Measurements from ENCODE around the gene CCDC167. TPM values are rescaled to one million over a fixed set of nuclear protein-coding genes. Genes with fewer than 3 reads are reported as not detected.

CCDC167 gene
- total RNA-seq (2021; fragmentation: NEBNext Ultra II Directional; extraction: Animal tissue kit (Norgen Biotek cat#: 25700)) (11.0 TPM in 2 replicates), polyA plus RNA-seq (2011; rRNA removed) (20.6 and 26.5 TPM in 2 replicates), polyA minus RNA-seq (2011; rRNA and poly(A)+ RNA removed) (4.4 and 4.8 TPM in 2 replicates)
- polyA plus RNA-seq (2011; cell fraction: cytosol; rRNA removed), result 28.8 TPM
- 13.9 TPM for polyA plus RNA-seq (2011; cell fraction: nucleus; rRNA removed)
- polyA plus RNA-seq (2012, experiment 1 of 2), result 15.0 to 25.7 TPM (median 18.5 TPM) in 4 replicates
- 41.9 TPM for polyA plus RNA-seq (2012, experiment 2 of 2)
- polyA plus RNA-seq (2013, experiment 1 of 2), result 30.8 TPM
- 29.4 TPM for polyA plus RNA-seq (2013, experiment 2 of 2)
- not detected for polyA minus RNA-seq (2011; cell fraction: cytosol; rRNA and poly(A)+ RNA removed)
- 4.6 TPM for polyA minus RNA-seq (2011; cell fraction: nucleus; rRNA and poly(A)+ RNA removed)
- long read RNA-seq, experiment 1, partial matches to known transcripts, result 1 of 5 reads
- long read RNA-seq, experiment 1, other reads (novel, unspliced or antisense), result 0 of 5 reads
- long read RNA-seq, experiment 2, result 0 reads

DNA sequence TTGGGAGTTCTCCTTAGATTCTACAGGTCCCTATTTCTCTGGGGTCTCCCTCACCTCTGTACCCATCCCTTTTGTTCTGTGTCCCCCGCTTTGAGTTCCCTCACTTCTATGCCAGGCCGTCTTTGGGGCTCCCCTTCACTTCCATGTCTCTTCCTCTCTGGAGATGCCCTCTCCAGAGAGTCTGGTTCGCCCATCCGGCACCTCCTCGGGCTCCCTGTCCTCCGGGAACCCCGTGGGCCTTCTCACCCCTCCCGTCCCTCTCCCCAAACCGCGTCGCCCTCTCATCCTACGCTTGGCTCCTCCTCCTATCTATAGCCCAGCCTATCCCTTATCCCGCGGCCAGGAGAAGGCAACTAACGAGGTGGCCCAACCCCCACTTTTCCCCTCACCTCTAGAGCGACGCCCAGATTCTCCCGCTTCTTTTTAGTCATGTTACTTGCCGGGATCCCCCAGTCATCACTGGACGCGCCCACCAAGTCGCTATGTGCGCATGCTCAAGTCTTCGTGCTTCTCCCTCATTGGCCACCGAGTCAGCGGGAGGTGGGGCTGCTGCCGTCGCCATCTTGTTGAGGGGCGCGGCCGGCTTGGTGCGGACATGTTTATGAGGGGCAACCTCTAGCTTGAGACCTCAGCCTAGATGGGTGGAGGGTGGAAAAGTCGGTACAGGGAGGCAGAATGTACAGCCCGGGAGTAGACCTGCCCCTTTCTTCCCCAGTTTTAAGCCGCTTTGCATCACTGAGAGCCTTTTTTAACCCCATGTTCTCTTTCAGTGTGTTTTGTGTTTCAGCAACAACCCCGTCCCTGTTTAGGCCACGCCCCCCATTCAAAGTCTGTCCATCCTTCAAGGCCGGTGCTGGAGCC, at the start of gene CCDC167:
Gene CCDC167 (minus strand): TSS at position 461 of the 861 bp plus-strand sequence. CDS start 30 bp downstream, at position 431.
- Histone ChIP-seq H2BK12ac (ENCODE audit: low read depth, low read length) (peak within 1 kb of the TSS; percentile 98), H3K18ac (ENCODE audit: extremely low read depth, low read length) (peak within 1 kb of the TSS; percentile 98), H3K27me3 (replicated peaks in 1 of 4; ENCODE audit: control insufficient read depth in 3 of 4, extremely low read depth in 1 of 4, insufficient read depth in 3 of 4, low read length in 3 of 4) (peaks cover 0 to 8% (median 5%) of the 10 kb centered on the region in 4 experiments; a peak in 4 of 7 replicates), H2BK5ac (ENCODE audit: low read depth, low read length) (peak within 1 kb of the TSS; percentile 99), H4K8ac (ENCODE audit: extremely low read depth, insufficient read depth, low read length) (peak within 1 kb of the TSS; percentile 93; the same call in 1 of the 2 replicates), H2BK120ac (replicated peaks; ENCODE audit: low read depth, low read length) (no peak within 1 kb of the TSS), H4K5ac (ENCODE audit: insufficient read length, low read depth, low read length) (peak within 1 kb of the TSS; percentile 58), H3K4me2 (ENCODE audit: insufficient read depth in 1 of 2, low read depth in 2 of 2, low read length in 2 of 2) (peak within 1 kb of the TSS; percentile 65 to 93), H3K36me3 (ENCODE audit: control insufficient read depth in 2 of 4, insufficient read depth in 4 of 4, low read length in 3 of 4) (no peaks in the 10 kb centered on the region), H3K23ac (ENCODE audit: insufficient read length) (no peak within 1 kb of the TSS), H2BK15ac (ENCODE audit: low read length) (no peak within 1 kb of the TSS; the same call in 1 of the 2 replicates), H3K4me1 (replicated peaks in 1 of 4; ENCODE audit: control insufficient read depth in 3 of 4, insufficient read depth in 4 of 4, low read length in 3 of 4) (peaks cover 0 to 5% (median 3%) of the 10 kb centered on the region in 4 experiments; a peak in 4 of 7 replicates), H3K79me1 (ENCODE audit: low read depth, low read length) (no peaks in the 10 kb centered on the region), H2AFZ (ENCODE audit: low read length) (peak within 1 kb of the TSS; percentile 99), H3K4me3 (ENCODE audit: extremely low read depth in 1 of 4, insufficient read depth in 2 of 4, low read depth in 3 of 4, low read length in 4 of 4) (peak within 1 kb of the TSS; percentile 56 to 69 (median 63)), H4K91ac (replicated peaks; ENCODE audit: insufficient read length, low read length) (peak within 1 kb of the TSS; percentile 75), H3K23me2 (ENCODE audit: low read depth, low read length) (peaks cover 4% of the 10 kb centered on the region), H3K56ac (replicated peaks; ENCODE audit: insufficient read length, low read depth, low read length) (peak within 1 kb of the TSS; percentile 34), H3K4ac (replicated peaks; ENCODE audit: insufficient read length, low read depth, low read length) (peak within 1 kb of the TSS; percentile 40), H3K9me3 (ENCODE audit: insufficient read depth in 2 of 2, low read depth in 1 of 2, low read length in 1 of 2) (no peaks in the 10 kb centered on the region), H3K79me2 (ENCODE audit: control insufficient read depth in 1 of 2, insufficient read depth in 2 of 2, low read length in 2 of 2) (no peaks in the 10 kb centered on the region), H3K14ac (ENCODE audit: insufficient read length) (no peak within 1 kb of the TSS), H2AK5ac (ENCODE audit: low read depth, low read length) (0 out of 2 replicates have a peak within 1 kb of the TSS, but pooled peaks have one; percentile 70), H4K20me1 (replicated peaks in 1 of 2; ENCODE audit: control insufficient read depth in 1 of 2, insufficient read depth in 2 of 2, low read length in 2 of 2) (no peaks in the 10 kb centered on the region), H2BK20ac (ENCODE audit: low read length) (peak within 1 kb of the TSS; percentile 87; the same call in 1 of the 2 replicates), H3K27ac (ENCODE audit: low read depth, low read length) (peak within 1 kb of the TSS; percentile 92), H3K9ac (replicated peaks in 1 of 4; ENCODE audit: extremely low read depth in 1 of 4, low read depth in 3 of 4, low read length in 3 of 4) (peak within 1 kb of the TSS in 3 of 4 experiments; percentile 72 to 92 (median 73); a peak in 6 of 7 replicates)
- DNase-seq (ENCODE audit: low read depth in 1 of 2, low spot score in 2 of 2), result peak; percentile 98 to 99
- CTCF ChIA-PET (ENCODE audit: partially characterized antibody), result interaction anchor here (0.6 to 8.0 kb wide), 7 partner anchors 12 to 1001 kb away, joined by 3 to 52 read pairs (median 3); no protein-coding TSS in a partner anchor
- FAIRE-seq, result peak; percentile 66
- WGBS, 2 experiments (ENCODE audit: extremely low coverage in 1 of 2, insufficient coverage in 1 of 2, insufficient read length in 1 of 2, insufficient replicate concordance in 2 of 2, low coverage in 1 of 2, low lambda C conversion rate in 2 of 2, missing lambda C conversion rate in 1 of 2), result 2% methylated on average over 38 of the region's 38 CpGs; no CpG with 5 or more reads in 1 of the 2 experiments
- POLR2A ChIA-PET (ENCODE audit: partially characterized antibody), result interaction anchor here (0.6 to 2.9 kb wide), 5 partner anchors 11 to 319 kb away, joined by 3 to 9 read pairs (median 3); partner anchors contain the start of gene ZFAND3
- TF ChIP-seq NRF1 (IDR thresholded peaks at IDR 0.05; ENCODE audit: low read depth, low read length) (peak; percentile 87), KDM4A (IDR thresholded peaks at IDR 0.05; ENCODE audit: low read depth, low read length, severe bottlenecking) (peak; percentile 27), CREB1 (IDR thresholded peaks at IDR 0.05) (peak; percentile 93), GTF2F1 (IDR thresholded peaks at IDR 0.05; ENCODE audit: borderline replicate concordance, low read depth, low read length) (no peak), HDAC6 (IDR thresholded peaks at IDR 0.05; ENCODE audit: low read depth, low read length) (no peak), KDM1A (IDR thresholded peaks at IDR 0.05; ENCODE audit: borderline replicate concordance, low read length) (no peak)
- TF ChIP-seq, protein P1, sequence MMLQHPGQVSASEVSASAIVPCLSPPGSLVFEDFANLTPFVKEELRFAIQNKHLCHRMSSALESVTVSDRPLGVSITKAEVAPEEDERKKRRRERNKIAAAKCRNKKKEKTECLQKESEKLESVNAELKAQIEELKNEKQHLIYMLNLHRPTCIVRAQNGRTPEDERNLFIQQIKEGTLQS (IDR thresholded peaks at IDR 0.05; ENCODE audit: insufficient read depth, low read depth, low read length), result peak; percentile 56
